ENCODE results near the gene GOLGA2. TPM values are rescaled to one million over a fixed set of nuclear protein-coding genes. Genes with fewer than 3 reads are reported as not detected.

The GOLGA2 gene
- total and polyA plus RNA-seq, 12 donors: 35.8 to 221 (median 85.6) TPM

- Histone ChIP-seq H3K9me3 (replicated peaks in 1 of 3) (no peaks in the 10 kb centered on the region), H3K4me3 (no peak overlapping the region), H3K4me1 (replicated peaks in 1 of 2) (peaks cover 0 to 20% of the 10 kb centered on the region in 2 donors), H3K27me3 (no peaks in the 10 kb centered on the region), H3K27ac (no peak overlapping the region), H3K36me3 (replicated peaks in 1 of 2) (no peaks in the 10 kb centered on the region)
- no peak for DNase-seq
- 59 to 72% (median 71%) methylated on average over 8 to 10 of the region's 10 CpGs for WGBS, 4 donors
- intact Hi-C loops (cut with DNase I): no loop called here
- TF ChIP-seq, protein P1, sequence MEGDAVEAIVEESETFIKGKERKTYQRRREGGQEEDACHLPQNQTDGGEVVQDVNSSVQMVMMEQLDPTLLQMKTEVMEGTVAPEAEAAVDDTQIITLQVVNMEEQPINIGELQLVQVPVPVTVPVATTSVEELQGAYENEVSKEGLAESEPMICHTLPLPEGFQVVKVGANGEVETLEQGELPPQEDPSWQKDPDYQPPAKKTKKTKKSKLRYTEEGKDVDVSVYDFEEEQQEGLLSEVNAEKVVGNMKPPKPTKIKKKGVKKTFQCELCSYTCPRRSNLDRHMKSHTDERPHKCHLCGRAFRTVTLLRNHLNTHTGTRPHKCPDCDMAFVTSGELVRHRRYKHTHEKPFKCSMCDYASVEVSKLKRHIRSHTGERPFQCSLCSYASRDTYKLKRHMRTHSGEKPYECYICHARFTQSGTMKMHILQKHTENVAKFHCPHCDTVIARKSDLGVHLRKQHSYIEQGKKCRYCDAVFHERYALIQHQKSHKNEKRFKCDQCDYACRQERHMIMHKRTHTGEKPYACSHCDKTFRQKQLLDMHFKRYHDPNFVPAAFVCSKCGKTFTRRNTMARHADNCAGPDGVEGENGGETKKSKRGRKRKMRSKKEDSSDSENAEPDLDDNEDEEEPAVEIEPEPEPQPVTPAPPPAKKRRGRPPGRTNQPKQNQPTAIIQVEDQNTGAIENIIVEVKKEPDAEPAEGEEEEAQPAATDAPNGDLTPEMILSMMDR (IDR thresholded peaks at IDR 0.05): no peak
- TF ChIP-seq POLR2A (IDR thresholded peaks at IDR 0.05): no peak
These were observed 60.1 kb downstream of the GOLGA2 start for GRCh38 chr9:128215491-128216409.

DNA sequence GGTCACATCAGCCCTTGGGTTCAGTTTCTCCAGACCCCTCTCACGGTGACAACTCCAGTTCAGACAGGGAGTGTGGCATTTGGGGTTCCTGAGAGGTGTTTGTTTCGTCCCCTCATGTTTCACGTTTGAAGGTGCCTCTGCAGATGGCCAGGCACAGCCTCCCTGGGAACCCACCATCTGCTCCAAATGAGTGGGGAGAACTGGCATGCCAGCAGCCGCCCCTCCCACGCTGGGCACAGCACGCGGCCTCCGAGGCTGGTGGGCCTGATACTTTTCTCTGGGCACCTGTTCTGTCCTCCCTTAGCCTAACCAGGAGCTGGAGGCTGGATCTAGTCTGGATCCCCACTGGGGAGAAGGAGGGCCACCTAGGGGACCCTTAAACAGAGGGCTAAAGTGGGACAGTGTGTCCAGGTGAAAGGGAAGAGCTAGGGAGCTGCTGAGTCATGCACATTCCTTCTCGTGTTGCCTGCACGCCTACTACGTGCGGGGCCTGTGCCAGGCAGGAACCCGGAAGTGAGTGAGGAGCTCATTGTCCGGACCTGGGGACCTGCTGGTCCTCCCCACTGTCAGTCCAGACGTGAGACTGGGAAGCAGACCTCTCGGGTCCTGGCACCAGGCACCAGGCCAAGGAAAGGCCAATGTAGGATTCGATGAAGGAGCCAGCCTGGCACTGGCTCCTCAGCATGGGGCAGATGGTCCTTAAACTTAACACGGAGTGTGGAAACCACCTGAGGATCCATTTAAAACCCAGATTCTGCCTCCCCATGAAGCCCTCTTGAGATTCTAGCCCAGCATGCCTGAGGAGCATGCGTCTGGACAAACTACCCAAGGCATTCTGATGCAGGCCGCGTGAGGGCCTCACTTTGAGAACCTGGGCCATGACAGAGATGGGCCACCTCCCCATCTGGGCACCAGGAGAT lies 61.0 kb downstream of the GOLGA2 start:
- intact Hi-C loops (cut with DNase I): no loop called here
- H3K4me1 ChIP-seq (replicated peaks in 1 of 2): peaks cover 0 to 20% of the 10 kb centered on the region in 2 donors
- no peaks in the 10 kb centered on the region for H3K9me3 ChIP-seq (replicated peaks in 1 of 3)
- no peak for DNase-seq
- no peaks in the 10 kb centered on the region for H3K27me3 ChIP-seq
- no peak overlapping the region for H3K27ac ChIP-seq
- H3K4me3 ChIP-seq: no peak overlapping the region
- H3K36me3 ChIP-seq (replicated peaks in 1 of 2): no peaks in the 10 kb centered on the region
- 74 to 92% (median 80%) methylated on average over 11 to 21 of the region's 21 CpGs for WGBS, 4 donors
- TF ChIP-seq, protein P1 (IDR thresholded peaks at IDR 0.05): no peak
- TF ChIP-seq POLR2A (IDR thresholded peaks at IDR 0.05): no peak

- intact Hi-C loops (cut with DNase I): no loop called here
- 87 to 92% (median 90%) methylated on average over 9 to 12 of the region's 12 CpGs for WGBS, 4 donors
- Histone ChIP-seq H3K27me3 (no peaks in the 10 kb centered on the region), H3K4me3 (no peak overlapping the region), H3K27ac (no peak overlapping the region), H3K4me1 (replicated peaks in 1 of 2) (peaks cover 0 to 16% of the 10 kb centered on the region in 2 donors), H3K9me3 (replicated peaks in 1 of 3) (no peaks in the 10 kb centered on the region), H3K36me3 (replicated peaks in 1 of 2) (no peaks in the 10 kb centered on the region)
- TF ChIP-seq, protein P1 (IDR thresholded peaks at IDR 0.05): no peak
- no peak for TF ChIP-seq POLR2A (IDR thresholded peaks at IDR 0.05)
- DNase-seq: no peak
These were observed 61.9 kb downstream of the GOLGA2 start for GRCh38 chr9:128213746-128214497.
